Raji (cell line): ENCODE measurements around the gene USP54.

Experiments used
- POLR2A ChIP-seq: IDR thresholded peaks from 2 replicates; pipeline ENCODE4 v1.6.1; 2011; ENCODE audit warnings: low read depth, low read length, control low read depth; ENCODE audit not compliant: insufficient read depth

USP54 gene

GRCh38 chr10:73552819-73553715 is 38.1 kb downstream of the USP54 start:
- no peak for TF ChIP-seq POLR2A

GRCh38 chr10:73551515-73551914 is 39.6 kb downstream of the USP54 start:
- no peak for TF ChIP-seq POLR2A

DNA sequence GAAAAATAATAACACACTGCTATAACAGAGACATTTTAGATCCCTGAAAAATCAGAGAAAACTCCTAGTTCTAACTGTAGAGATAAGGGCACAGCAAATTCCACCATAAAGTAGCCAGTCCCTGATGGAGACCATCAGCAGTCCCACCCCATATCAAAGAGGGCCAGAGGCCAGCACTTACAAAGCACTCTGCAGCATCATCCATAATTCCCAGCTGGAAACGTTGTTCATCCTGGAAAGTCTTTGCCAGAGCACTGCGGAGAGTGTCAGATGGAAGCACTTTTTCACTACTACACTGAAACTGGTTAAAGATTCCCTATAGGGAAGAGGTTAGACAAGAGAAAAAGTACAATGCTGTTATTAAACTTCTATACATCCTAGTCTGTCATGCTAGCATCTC is 45.8 kb downstream of the USP54 start:
- TF ChIP-seq POLR2A = no peak

GRCh38 chr10:73537709-73538108 is 53.4 kb downstream of the USP54 start:
- TF ChIP-seq POLR2A = no peak

- no peak for TF ChIP-seq POLR2A
These were observed 53.9 kb downstream of the USP54 start for GRCh38 chr10:73537288-73537687.

GRCh38 chr10:73534857-73535256 is 56.3 kb downstream of the USP54 start:
- no peak for TF ChIP-seq POLR2A

GRCh38 chr10:73529089-73529832 is 61.9 kb downstream of the USP54 start:
- TF ChIP-seq POLR2A = no peak

DNA sequence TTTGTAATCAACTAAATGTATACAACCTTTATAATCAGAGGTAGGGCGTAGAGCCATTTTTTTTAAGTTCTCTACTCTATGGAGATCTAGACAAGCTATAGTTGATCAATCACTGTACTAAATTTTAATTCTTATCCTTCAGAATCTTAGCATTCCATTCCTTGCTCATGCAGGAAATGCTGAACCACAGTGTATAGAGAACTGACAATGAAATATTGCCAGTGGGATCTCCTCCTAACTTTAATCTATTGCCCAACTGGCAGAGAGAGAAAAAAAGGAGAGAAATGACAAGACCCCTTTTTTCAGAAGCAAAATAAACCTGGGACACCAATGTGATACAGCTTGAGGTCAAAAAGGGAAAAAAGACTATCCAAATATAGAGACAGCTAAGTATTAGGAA is 68.9 kb downstream of the USP54 start:
- TF ChIP-seq POLR2A = no peak

DNA sequence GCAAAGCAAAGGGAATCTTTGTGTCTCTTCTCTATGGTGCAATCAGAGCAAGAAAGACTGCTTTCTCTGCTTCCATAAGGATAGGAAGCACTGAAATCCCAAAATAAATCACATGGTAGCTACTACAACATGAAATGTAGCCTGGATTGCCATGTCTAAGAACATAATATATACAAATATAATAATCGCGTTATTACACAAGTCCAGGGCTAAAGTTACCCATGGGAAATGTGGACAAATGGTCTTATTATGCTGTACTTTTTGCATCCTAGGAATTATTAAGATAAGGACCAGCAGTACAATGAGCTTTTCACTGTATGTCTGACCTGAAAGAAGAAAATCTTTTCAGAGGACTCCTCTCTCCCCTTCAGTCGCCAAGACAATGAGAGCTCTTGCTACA is 71.8 kb downstream of the USP54 start:
- TF ChIP-seq POLR2A = no peak

- no peak for TF ChIP-seq POLR2A
These were observed 73.8 kb downstream of the USP54 start for GRCh38 chr10:73517166-73517888.

GRCh38 chr10:73512207-73512743 is 78.9 kb downstream of the USP54 start:
- TF ChIP-seq POLR2A = no peak

GRCh38 chr10:73509695-73510094 is 81.4 kb downstream of the USP54 start:
- TF ChIP-seq POLR2A = no peak

DNA sequence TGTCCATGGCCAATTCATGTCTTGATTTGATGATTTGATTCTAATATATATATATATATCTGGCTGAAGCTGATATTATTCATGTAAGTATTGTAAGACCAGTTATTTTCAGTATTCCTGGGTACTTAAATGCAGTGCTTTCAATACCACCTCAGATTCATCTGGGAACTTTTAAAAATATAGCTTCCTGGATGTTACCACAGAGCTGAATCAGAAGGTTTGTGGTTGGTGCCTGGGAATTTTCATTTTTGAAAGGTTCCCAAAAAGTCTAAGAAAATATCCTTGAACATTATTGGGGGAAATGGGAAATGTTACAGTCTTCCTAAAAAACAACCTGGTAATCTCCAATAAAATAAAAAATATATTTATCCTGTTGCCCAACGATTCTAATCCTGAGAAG is 84.7 kb downstream of the USP54 start:
- no peak for TF ChIP-seq POLR2A

- no peak for TF ChIP-seq POLR2A
These were observed 85.1 kb downstream of the USP54 start for GRCh38 chr10:73506074-73506473.

- TF ChIP-seq POLR2A = no peak
These were observed 88.1 kb downstream of the USP54 start for GRCh38 chr10:73503037-73503436.
